HG03039 (cell line): ENCODE results near the gene IGDCC3.

Experiments
- ATAC-seq: cut with Tn5 transposase; IDR thresholded peaks from one replicate; pipeline ENCODE4 v1.9.1; 2021; ENCODE audit warnings: mild to moderate bottlenecking, moderate library complexity; ENCODE audit not compliant: unreplicated experiment

Gene IGDCC3

DNA sequence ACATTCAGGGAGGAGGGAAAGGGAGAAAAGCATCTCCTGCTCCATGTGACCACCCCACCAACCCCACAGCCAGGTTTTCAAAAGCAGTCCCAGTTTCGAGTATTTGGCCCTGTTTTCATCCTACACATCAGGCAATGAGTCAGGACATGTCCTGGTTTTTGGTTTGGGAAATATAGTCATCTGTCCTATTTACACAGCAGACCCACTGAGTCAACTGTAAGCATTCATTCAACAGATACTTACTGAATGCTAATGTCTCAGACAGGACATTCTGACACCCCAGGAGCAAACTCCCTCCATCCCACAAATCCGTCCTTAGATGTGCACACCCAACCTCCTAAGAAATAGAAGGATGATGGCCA is 32.9 kb downstream of the IGDCC3 start:
- no peak for ATAC-seq

DNA sequence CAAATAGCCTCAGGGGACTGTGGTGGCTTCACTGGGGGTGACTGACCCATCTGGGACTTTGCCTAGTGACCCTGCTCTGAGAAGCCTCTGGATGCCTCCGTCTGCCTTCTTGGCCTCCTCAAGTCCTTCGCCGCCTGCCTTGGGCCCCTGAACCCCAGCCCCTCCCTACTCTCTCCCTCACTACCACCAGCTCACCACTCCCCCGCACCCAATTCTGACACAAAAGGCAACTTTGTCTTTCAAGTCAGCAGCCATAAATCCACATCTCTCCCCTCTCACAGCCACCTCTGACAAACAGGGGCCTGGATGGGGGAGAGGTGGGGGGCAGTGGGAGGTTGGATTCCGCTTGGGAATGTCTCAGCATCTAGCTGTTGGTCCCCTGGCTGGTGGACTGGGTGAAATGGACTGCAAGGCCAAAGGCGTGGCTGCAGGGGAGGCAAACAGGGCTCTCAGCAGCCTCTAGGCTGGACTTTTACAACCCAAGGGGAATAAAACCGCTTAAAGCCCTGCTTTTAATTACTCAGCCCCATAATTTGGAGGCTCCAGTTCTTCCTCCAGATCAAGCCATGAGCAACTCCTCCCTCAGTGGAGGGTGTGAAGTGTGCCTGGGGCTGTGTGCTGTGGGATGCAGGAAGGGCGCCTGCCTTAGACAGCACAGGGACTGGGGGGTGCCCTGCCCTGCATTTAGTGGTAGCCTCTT is 33.4 kb downstream of the IGDCC3 start:
- no peak for ATAC-seq

DNA sequence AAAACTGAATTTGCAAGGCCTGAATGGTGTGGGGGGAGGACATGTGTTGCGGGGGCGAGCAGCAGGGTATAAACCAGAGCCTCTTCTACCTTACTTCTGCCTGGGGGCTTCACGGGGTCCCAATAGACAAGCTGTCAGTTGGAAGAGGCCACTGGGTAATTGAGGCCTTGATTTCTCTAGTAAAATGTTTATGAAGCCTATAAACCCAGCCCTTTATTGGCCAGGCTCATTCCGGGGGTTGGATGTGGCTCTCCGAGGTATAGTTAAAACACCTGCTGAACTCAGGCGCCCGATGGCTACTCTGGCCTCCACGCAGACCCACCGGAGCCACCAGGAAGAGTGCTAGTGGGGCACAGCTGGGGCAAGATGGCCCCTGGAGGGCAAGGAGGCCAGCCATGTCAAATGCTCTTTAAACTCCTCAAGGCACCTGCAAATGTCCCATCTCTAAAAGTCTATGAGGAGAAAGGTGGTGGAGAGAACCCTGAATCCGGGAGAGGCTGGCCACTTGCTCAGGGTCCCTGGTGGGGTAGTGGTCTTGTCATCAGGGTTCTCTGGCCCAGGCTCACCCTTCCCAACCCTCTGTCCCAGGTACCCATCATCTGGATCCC is 34.3 kb downstream of the IGDCC3 start:
- no peak for ATAC-seq

DNA sequence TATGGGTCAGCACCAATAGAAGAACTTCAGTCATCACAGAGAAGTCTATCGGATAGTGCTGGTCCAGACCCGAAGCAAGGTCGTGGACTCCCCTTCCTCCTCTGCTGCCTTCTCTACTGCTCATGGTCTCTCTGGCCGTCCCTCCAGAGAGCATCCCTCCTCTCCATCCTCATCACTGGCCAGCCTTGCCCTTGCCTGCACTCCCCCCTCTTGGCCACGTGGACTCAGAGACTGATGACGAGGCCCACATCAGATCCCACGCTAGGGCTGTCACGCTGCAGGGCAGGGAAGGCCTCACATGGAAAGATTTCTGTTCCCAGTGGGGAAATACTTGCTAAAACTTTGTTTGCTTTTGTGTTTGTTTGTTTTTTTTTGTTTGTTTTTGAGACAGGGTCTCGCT is 35.3 kb downstream of the IGDCC3 start:
- ATAC-seq, result no peak

DNA sequence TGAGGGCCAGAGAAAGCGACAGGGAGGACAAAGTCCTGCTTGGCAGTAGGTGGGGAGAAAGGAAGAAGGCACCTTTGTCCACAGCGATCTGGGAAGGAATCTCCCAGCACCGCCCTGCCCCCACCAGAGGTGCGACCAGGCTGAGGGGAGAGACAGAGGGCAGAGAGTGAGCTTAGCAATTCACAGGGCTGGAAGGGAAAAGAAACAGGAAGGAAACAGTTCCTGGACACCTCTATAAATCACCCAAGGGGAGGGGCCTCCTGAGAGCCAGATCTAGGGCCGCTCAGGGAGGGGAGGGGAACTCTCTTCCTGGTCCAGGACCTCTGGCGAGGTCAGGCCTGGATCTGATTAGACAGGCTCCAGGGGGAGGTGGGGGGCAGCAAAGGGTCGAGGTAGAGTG is 37.9 kb downstream of the IGDCC3 start:
- ATAC-seq, result no peak

DNA sequence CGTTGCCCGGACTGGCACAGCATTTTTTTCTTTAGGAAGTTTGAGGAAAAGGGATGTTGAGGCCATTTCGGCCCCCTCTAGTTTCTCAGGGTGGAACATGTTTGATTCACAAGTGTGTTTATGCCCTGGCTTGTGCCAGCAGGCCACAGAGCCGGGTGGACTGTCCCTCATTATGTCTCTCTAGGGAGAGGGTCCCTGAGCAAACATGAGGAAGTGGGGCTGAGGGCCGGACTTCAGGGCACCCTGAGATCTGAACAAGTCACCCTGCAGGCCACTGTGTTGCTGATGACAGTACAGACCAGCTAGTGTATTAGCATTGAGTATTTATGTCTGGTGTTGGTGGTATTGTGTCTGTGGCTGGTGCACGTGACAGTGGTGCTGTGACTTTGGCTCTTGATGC is 38.4 kb downstream of the IGDCC3 start:
- ATAC-seq, result no peak

DNA sequence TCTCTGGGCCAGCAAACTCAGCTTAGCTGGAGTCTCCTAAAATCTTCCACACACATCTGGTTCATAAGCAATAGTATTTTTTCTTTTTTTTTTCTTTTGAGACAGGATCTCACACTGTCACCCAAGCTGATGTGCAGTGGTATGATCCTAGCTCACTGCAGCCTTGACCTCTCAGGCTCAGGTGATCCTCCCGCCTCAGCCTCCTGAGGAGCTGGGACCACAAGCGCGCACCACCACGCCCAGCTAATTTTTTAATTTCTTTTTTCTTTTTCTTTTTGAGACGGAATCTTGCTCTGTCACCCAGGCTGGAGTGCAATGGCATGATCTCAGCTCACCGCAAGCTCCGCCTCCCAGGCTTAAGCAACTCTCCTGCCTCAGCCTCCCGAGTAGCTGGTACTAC is 39.0 kb downstream of the IGDCC3 start:
- no peak for ATAC-seq

DNA sequence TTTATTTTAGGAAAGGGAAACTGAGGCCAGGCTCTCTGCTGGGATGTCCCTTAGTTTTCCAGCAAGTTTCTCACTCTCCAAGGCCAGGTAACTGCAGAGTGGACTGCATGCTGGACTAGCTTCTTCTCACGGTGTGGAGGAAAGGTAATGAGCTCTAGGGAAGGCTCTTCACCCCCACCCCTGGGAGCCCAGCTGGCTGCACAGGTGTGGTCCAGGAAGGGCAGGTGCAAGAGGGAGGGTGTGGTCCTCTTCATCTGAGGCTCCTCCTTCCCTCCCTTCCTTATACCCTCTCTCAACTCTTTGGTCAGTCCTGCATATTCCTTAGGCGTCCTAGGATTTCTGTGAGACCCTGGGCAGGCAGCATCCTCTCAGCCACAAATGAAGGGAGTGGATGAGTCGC is 39.4 kb downstream of the IGDCC3 start:
- ATAC-seq, result no peak

DNA sequence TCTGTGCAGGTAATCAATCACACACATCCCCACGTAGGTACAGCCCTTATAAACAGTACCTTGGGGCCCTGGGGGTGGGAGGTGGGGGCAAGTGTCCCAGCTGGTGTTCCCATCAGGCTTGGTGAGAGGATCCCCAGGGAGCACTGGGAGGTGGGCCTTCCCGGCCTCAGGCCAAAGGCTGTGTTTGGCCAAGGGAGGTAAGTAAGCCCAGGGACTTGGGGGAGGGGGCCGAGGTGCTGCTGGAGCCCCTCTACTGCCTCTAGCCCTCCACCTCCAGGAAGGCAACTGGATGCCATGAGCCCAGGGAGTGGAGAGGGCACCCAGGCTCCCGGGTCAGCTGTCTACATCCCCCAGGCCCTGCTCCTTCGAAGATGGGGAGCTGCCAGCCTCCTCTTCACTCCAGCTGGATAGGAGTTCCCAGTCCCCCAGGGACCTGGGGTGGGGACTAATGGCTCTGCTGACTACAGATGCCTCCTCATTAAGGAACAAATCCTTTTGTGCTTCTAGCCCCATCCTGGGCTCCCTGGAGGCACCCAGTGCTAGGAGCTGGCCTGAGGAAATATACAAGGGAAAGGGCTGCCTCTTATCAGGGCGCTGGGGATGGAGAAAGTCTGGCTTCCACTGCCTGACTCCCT is 40.2 kb downstream of the IGDCC3 start:
- no peak for ATAC-seq

DNA sequence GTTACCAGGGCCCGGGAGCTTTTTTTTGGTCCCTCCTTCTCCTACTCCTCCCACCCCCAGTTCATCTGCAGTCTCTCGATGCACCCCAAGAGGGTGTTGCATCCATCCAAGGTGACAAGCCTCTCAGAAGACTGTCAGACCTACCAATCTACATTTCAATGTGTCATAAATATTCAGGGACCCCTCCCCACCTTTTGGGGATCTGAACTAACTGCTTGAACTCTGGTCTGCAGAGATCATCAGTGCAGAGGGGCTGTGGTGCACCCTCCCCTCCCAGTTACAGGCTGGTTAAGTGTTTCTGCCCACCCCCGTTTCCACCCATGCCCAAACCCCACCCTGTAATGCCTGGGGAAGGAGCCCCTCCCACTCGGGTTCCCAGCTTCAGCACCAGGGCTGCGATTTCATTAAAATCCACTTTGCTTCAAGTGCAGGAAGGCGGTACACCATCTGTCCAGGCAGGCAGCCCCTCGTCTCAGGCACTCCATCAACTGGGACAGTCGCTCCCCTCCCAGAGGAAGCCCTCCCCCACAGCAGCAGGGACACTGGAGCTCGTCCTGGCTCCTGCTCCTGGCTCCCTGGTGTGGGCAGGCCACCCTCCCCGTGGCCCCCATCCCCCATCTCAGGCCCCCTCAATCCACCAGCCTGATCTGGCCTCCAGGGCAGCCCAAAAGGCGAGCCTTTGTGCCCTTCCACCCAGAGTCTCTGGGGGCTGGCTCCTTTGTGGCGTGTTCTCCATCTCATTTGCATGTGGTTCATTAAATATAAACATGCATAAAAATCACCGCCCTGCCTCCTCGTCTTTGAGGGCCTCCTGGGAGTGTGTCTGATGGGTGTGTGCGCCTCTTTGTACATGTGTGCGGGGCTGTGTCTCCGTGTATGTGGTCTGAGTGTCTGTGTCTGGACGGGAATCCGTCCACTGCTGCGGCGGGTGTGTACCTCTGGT is 41.0 kb downstream of the IGDCC3 start:
- no peak for ATAC-seq

DNA sequence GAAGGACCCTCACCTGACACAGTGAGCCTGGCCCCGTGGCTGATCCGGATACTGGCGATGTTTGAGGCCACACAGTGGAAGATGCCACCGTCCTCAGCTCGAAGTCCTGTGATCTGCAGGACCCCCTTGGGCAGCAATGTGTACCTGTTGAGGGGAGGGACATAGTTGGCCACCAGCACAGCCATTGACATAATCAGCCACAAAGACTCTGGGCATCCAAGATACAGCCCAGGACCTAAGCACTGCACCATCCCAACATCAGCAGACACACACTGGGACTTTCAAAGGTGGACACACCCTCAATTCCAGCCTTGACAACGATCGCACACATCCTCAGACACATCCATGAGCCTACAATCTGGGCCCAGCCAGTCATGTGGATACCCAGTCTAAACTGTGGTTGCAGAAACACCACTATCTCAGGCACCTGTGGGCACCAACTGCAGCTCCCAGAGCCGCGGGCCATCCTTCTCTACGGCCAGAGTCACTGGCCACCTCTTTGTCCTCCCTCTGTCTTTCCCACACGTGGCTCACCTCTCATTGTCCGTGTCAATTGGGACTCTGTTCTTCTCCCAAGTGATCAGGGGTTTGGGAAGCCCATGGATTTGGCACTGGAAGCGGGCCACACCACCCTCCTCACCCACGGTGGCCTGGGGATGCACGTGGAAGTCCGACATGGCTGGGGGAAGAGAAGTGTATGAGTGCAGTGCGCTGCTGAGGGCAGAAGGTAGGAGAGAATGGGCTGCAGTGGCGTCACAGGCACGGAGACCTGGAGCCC is 42.3 kb downstream of the IGDCC3 start:
- ATAC-seq, result no peak

DNA sequence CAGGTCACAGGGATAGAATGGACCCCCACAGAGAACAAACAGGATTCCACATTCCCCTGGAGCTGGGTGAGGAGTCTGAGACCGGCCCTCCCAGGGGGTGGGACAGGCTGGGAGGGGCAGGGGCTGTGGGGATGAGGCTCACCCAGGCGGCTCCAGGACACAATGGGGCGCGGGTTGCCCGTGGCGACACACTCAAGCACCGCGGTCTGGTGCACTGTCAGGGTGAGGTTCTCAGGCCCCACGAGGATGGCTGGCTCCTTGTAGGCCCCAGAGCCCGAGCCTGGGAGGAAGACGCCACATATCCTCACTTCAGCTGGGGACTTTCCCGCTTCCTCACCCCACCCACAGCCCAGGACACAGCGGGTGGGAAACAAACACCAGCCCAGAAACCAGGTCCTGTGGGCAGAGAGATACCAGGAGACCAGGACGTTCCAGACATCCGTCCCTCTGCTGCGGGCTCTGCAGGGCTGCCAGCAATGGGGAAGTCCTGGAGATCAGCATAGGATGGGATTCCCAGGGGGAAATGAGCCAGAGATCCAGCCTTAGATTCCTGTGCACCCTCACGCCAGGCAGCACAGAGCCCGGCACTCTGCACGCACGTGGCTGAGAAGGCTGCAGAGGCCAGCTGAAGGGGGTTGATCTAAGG is 43.1 kb downstream of the IGDCC3 start:
- no peak for ATAC-seq

DNA sequence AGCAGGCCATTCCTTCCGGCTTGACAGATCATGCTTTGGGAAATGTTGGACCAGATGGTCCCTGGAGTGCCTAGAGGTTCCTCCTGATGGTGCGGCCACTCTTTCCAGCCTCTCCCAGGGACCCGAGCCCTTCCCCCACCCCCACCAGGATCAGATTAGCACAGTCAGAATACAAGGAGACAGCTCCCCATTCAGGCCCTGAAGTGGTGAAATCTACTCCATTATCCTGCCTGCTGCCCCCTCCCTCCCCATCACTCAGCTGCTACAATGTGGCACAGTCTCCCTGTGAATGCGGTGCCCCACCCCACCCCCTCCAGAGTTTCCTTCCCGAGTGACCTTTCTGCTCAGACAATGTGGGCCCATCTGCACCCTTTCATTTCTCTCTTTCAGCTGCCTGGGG is 43.9 kb downstream of the IGDCC3 start:
- ATAC-seq, result no peak

DNA sequence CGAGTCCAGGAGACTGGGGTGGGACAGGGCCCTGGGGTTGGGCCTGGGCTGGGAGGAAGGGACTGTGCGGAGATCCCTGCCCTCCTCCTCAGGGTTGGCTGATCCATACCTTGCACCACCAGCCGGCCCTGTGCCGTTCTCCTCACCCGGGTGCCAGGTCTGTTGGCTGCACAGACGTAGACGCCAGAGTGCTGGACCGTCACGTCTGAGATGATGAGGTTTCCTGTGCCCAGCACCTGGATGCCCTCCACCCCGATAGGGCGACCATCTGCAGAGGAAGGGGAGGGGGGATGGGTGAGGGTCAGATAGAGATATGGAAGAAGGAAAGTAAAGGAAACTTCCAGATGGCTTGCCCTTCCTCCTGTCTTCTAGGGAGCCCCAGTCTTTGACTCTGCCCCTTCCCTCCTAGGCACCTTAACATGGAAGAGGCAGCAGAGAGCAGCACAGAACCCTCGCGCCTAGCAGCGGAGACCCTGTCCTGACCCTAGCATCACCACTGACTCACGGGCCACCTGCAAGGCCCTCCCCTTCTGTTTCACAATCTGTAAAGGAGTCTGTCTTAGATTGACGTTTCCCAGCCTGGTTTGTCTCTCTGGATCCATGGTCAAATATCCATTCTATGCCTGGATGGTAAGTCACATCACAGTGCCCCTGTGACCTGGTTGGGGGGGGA is 44.5 kb downstream of the IGDCC3 start:
- no peak for ATAC-seq

DNA sequence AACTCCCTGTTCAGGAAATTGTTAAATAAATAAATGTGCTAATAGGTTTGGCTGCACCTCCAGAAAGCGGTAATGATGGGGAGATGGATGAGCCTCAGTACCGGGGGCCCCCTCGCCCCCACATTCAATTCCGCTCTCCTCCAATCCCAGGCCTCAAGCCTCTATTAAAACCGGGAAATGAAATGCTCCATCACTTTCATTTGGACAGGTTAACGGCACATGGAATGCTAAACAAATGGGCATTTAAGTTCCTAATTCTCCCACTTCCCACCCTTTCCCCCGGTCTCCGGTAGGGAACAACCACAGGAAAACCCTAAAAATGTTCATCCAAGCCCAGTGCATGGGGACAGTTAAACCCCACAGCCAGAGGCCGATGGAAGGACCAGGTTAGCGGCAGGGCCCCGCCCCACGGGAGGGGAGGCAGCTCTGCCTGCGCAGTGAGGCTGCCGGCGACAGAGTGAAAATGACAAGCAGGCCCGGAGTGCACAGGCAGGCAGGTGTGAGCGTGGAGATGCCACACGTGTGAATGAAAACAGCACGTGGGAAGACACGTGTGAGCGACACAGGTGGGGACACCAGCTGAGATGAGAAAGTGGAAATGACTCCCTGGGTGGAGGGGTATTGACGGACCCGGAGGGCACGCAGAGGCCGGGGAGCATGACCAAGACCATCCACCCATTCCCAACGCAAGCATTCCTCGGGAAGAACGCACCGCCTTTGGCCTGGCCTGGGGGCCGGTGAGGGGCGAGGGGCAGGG is 45.2 kb downstream of the IGDCC3 start:
- no peak for ATAC-seq

DNA sequence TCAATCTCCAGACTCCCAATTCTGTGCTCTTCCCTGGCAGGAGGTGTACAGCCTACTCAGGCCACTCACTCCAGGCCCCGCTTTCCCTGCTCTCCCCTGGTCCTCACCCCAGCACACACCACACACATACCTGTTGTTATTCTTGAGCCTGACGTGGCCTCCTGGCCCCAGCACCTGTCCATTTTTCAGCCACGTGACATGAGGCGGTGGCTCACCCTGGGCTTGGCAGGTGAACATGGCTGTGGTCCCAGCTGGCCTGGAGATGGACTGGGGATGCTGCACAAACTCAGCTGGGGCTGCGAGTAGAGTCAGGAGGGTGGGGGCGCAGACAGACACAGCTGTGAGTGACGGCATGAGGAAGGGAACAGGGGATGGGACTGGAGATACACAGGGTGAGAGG is 46.0 kb downstream of the IGDCC3 start:
- ATAC-seq, result no peak

DNA sequence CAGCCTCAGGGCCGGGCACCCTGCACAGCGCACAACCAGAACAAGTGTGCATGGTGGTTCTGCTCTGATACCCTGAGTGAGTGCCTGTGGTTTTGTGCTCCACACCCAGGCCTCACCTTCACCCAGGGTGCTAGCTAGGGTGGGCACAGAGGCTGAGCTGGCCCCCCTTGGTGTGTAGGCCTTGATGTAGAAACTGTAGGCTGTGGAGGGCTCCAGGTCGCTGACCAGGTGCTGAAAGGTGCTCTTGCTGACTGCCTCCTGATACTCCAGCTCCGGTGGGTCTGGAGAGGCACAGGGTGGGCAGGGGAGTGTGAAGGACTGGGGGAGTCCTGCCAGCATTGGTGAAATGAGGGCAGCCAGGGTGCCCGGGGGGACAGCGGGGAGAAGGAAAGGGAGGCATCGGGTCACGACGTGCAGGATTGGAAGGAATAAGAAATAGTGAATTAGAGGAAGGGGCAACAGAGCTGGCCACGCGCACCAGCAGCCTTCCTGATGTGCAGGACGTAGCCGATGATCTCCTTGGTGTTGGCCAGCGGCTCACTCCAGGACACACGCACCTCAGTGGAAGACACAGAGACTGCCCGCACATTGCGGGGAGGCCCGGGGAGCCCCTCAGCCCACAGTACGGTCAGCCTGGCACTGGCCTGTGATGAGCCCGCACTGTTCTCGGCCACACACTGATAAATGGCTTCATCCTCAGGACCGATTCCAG is 46.7 kb downstream of the IGDCC3 start:
- ATAC-seq, result no peak

DNA sequence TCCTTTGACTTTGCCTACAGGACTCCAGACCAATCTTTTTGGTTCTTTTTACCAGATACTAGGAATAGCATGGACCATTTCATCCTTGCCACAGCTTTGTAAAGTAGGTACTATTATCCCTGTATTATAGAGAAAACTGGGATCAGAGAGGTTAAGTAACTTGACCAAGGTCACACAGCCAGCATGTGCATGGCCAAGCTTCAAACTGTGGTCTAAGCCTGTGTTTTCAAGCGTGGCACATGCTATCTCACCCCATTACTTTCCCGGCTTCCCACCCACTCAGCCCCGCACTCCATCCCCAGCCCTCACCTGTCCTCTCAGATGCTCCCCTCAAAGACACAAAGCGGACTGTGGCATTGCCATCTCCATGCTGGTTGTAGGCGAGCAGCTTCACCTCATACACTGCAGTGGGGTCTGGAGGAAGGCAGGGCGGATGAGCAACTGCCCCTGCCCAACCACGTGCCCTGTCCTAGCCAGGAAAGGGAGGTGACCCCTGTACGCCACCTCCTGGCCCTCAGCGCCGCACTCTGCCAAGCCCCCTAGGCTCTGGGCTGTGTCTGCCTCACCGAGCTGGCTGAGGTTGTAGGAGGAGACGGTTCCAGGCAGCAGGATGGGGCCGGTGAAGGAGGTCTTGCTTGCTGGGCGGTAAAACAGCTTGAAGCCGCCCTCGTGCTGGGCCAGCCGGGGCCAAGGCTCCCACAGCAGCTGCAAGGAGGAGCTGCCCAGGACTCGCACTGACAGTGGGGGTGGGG is 47.6 kb downstream of the IGDCC3 start:
- ATAC-seq, result no peak
